NK-92 (cell line): ENCODE data around the gene PHLDA2.

Experiments used
- DNase-seq: peaks from one replicate; lab custom pipeline; 2025; ENCODE audit not compliant: unreplicated experiment; lab: John Stamatoyannopoulos, UW

PHLDA2 gene

GRCh38 chr11:2929950-2930703, 907 bp upstream of the PHLDA2 start:
- DNase-seq, result no peak

GRCh38 chr11:2929531-2929949, 320 bp upstream of the PHLDA2 start:
- no peak for DNase-seq

- no peak for DNase-seq
Measured at GRCh38 chr11:2927851-2928604, 1.2 kb downstream of the PHLDA2 start.

- DNase-seq, result no peak
Measured at GRCh38 chr11:2927121-2927800, 2.0 kb downstream of the PHLDA2 start.

GRCh38 chr11:2926611-2927051, 2.6 kb downstream of the PHLDA2 start:
- no peak for DNase-seq

GRCh38 chr11:2924821-2925675, 4.2 kb downstream of the PHLDA2 start:
- no peak for DNase-seq

GRCh38 chr11:2924381-2924780, 4.8 kb downstream of the PHLDA2 start:
- DNase-seq, result no peak

GRCh38 chr11:2923446-2924375, 5.5 kb downstream of the PHLDA2 start:
- DNase-seq, result no peak

- DNase-seq, result no peak
Measured at GRCh38 chr11:2922655-2923054, 6.6 kb downstream of the PHLDA2 start.

GRCh38 chr11:2921742-2922493, 7.3 kb downstream of the PHLDA2 start:
- no peak for DNase-seq

GRCh38 chr11:2921261-2921660, 8.0 kb downstream of the PHLDA2 start:
- DNase-seq, result no peak

- no peak for DNase-seq
Measured at GRCh38 chr11:2920343-2920742, 8.9 kb downstream of the PHLDA2 start.

GRCh38 chr11:2919837-2920236, 9.4 kb downstream of the PHLDA2 start:
- DNase-seq, result no peak

- DNase-seq, result no peak
Measured at GRCh38 chr11:2919188-2919587, 10.0 kb downstream of the PHLDA2 start.

GRCh38 chr11:2917842-2918490, 11.3 kb downstream of the PHLDA2 start:
- DNase-seq, result no peak

- DNase-seq, result no peak
Measured at GRCh38 chr11:2916892-2917645, 12.2 kb downstream of the PHLDA2 start.

- DNase-seq, result no peak
Measured at GRCh38 chr11:2916114-2916891, 12.9 kb downstream of the PHLDA2 start.
